Vagina (tissue), 2 donors: ENCODE data around the gene B3GNT4. TPM values are rescaled to one million over a fixed set of nuclear protein-coding genes. Genes with fewer than 3 reads are reported as not detected.

Source experiments
- DNase-seq, 2 donors: peaks; one replicate each; pipeline ENCODE4 v3.0.0-alpha.2; 2017; ENCODE audit errors: extremely low spot score in 2 of 2
- H3K27ac ChIP-seq: fragments of 200-600 bp; sonication (generic); one replicate; pipeline ENCODE4 v1.5.1; 2019
- H3K27me3 ChIP-seq: fragments of 200-600 bp; sonication (generic); one replicate; pipeline ENCODE4 v1.5.1; 2019
- H3K36me3 ChIP-seq, 2 donors: fragments of 200-600 bp; sonication (generic); one replicate each; pipeline ENCODE4 v1.5.1; 2017 to 2019
- H3K4me1 ChIP-seq: fragments of 200-600 bp; sonication (generic); one replicate; pipeline ENCODE4 v1.5.1; 2019
- H3K4me3 ChIP-seq, 2 donors: fragments of 200-600 bp; sonication (generic); 1 replicate in 1 of 2; 2 replicates in 1 of 2; pipeline ENCODE4 v1.5.1; 2016 to 2019
- H3K9me3 ChIP-seq: fragments of 200-600 bp; sonication (generic); one replicate; pipeline ENCODE4 v1.5.1; 2019
- CTCF ChIP-seq, 3 experiments: fragments of 450-650 bp in 2 of 3; fragments of 200-600 bp in 1 of 3; sonication (generic) in 1 of 3; IDR thresholded peaks; one replicate each; pipeline ENCODE4 v1.5.1; 2017 to 2019; ENCODE audit warnings: antibody characterized with exemption in 3 of 3, mild to moderate bottlenecking in 2 of 3, moderate library complexity in 2 of 3
- POLR2A ChIP-seq, 2 donors: fragments of 450-650 bp; IDR thresholded peaks; one replicate each; pipeline ENCODE4 v1.6.1; 2017; ENCODE audit warnings: antibody characterized with exemption in 2 of 2, mild to moderate bottlenecking in 2 of 2, moderate library complexity in 2 of 2
- POLR2AphosphoS5 ChIP-seq, 2 donors: sonication (generic); formaldehyde crosslinking; IDR thresholded peaks; one replicate each; pipeline ENCODE4 v1.9.0; 2017; ENCODE audit warnings: antibody characterized with exemption in 2 of 2, mild to moderate bottlenecking in 2 of 2, low read depth in 1 of 2; ENCODE audit not compliant: insufficient read depth in 1 of 2
- intact Hi-C: fragments of 100-400 bp; cut with DNase I; formaldehyde crosslinking; loops from one replicate; pipeline ENCODE4 v1.15.1; 2023
- total RNA-seq: library from RNA; depleted of rRNA; stranded (reverse); fragments of >200 nt; gene quantifications from one replicate; pipeline ENCODE4 v1.2.3, GENCODE V29; 2016

Gene B3GNT4
- total RNA-seq, 1 donor from 2014 or later: 2.9 TPM

GRCh38 chr12:122225683-122226365 lies 22.3 kb downstream of the B3GNT4 start, which contains the start of gene DIABLO:
Gene DIABLO, minus strand, starts transcription at chr12:122226052. Its CDS starts 38 bp downstream, at chr12:122226014.
- Histone ChIP-seq H3K9me3 (no peaks in the 10 kb centered on the region), H3K4me3 (peak within 1 kb of the TSS; percentile 95 to 98), H3K27ac (peak within 1 kb of the TSS; percentile 88), H3K27me3 (no peaks in the 10 kb centered on the region), H3K4me1 (peaks cover 30% of the 10 kb centered on the region), H3K36me3 (peaks cover 0 to 30% of the 10 kb centered on the region in 2 donors)
- DNase-seq: peak; percentile 98 to 99
- TF ChIP-seq POLR2A (IDR thresholded peaks at IDR 0.05) (peak in 1 of 2 donors; percentile 83), CTCF (IDR thresholded peaks at IDR 0.05) (no peak), POLR2AphosphoS5 (IDR thresholded peaks at IDR 0.05; ENCODE audit: insufficient read depth in 1 of 2, low read depth in 1 of 2) (peak; percentile 99)
- intact Hi-C loops: no loop called here

GRCh38 chr12:122226366-122227125 lies 23.0 kb downstream of the B3GNT4 start:
- H3K27me3 ChIP-seq: no peaks in the 10 kb centered on the region
- TF ChIP-seq POLR2A (IDR thresholded peaks at IDR 0.05): no peak
- no peak for TF ChIP-seq POLR2AphosphoS5 (IDR thresholded peaks at IDR 0.05; ENCODE audit: insufficient read depth in 1 of 2, low read depth in 1 of 2)
- TF ChIP-seq CTCF (IDR thresholded peaks at IDR 0.05): no peak
- H3K27ac ChIP-seq: peak overlapping the region; percentile 32
- DNase-seq: peak in 1 of 2 donors; percentile 87
- H3K4me3 ChIP-seq: peak overlapping the region; percentile 50 to 98
- H3K4me1 ChIP-seq: peaks cover 30% of the 10 kb centered on the region
- H3K36me3 ChIP-seq: peaks cover 0 to 29% of the 10 kb centered on the region in 2 donors
- no peaks in the 10 kb centered on the region for H3K9me3 ChIP-seq
- intact Hi-C loops: no loop called here

- H3K9me3 ChIP-seq: no peaks in the 10 kb centered on the region
- DNase-seq: no peak
- TF ChIP-seq CTCF (IDR thresholded peaks at IDR 0.05) (no peak), POLR2AphosphoS5 (IDR thresholded peaks at IDR 0.05; ENCODE audit: insufficient read depth in 1 of 2, low read depth in 1 of 2) (no peak), POLR2A (IDR thresholded peaks at IDR 0.05) (no peak)
- intact Hi-C loops: no loop called here
- no peak overlapping the region for H3K27ac ChIP-seq
- H3K27me3 ChIP-seq: no peaks in the 10 kb centered on the region
- H3K4me3 ChIP-seq: no peak overlapping the region
- peaks cover 30% of the 10 kb centered on the region for H3K4me1 ChIP-seq
- H3K36me3 ChIP-seq: peaks cover 0 to 28% of the 10 kb centered on the region in 2 donors
Observed at GRCh38 chr12:122227341-122227740, 23.8 kb downstream of the B3GNT4 start.

- no peak for DNase-seq
- no peak overlapping the region for H3K27ac ChIP-seq
- no peaks in the 10 kb centered on the region for H3K9me3 ChIP-seq
- peaks cover 30% of the 10 kb centered on the region for H3K4me1 ChIP-seq
- TF ChIP-seq CTCF (IDR thresholded peaks at IDR 0.05): no peak
- H3K27me3 ChIP-seq: no peaks in the 10 kb centered on the region
- no peak overlapping the region for H3K4me3 ChIP-seq
- H3K36me3 ChIP-seq: peaks cover 0 to 28% of the 10 kb centered on the region in 2 donors
- intact Hi-C loops: no loop called here
Observed at GRCh38 chr12:122228092-122228491, 24.6 kb downstream of the B3GNT4 start.

- TF ChIP-seq CTCF (IDR thresholded peaks at IDR 0.05) (no peak), POLR2AphosphoS5 (IDR thresholded peaks at IDR 0.05; ENCODE audit: insufficient read depth in 1 of 2, low read depth in 1 of 2) (no peak), POLR2A (IDR thresholded peaks at IDR 0.05) (no peak)
- peaks cover 3 to 42% of the 10 kb centered on the region in 2 donors for H3K36me3 ChIP-seq
- H3K27me3 ChIP-seq: no peaks in the 10 kb centered on the region
- intact Hi-C loops: no loop called here
- H3K9me3 ChIP-seq: no peaks in the 10 kb centered on the region
- no peak overlapping the region for H3K4me3 ChIP-seq
- peaks cover 9% of the 10 kb centered on the region for H3K4me1 ChIP-seq
- no peak for DNase-seq
- no peak overlapping the region for H3K27ac ChIP-seq
Observed at GRCh38 chr12:122230798-122231197, 27.3 kb downstream of the B3GNT4 start.
